GM19239 (cell line): ENCODE results near the gene NBPF15.
A peak's percentile ranks its signal among the peaks of the same experiment; 100 is the strongest.
"Not testable (repeated sequence)": the region's sequence is repeated elsewhere in the genome, so short reads cannot be mapped to it uniquely, and the experiment has no call there.

Experiments used
- DNase-seq: peaks from one replicate; pipeline ENCODE4 v3.0.0; 2011; ENCODE audit warnings: low spot score; ENCODE audit not compliant: insufficient read length
- FAIRE-seq: peaks from 2 replicates; lab custom pipeline; 2011; peaks lifted over from hg19 to GRCh38; lab: Jason Lieb, UNC

The NBPF15 gene

GRCh38 chr1:144461136-144461759 lies at the start of gene NBPF15:
NBPF15 (minus strand) TSS chr1:144461669; CDS start chr1:144440003, 21,666 bp downstream.
- not testable (repeated sequence) for DNase-seq
- FAIRE-seq, result peak; percentile 76

- FAIRE-seq, result not testable (repeated sequence)
Measured at GRCh38 chr1:144496429-144496828, 35.0 kb upstream of the NBPF15 start.

GRCh38 chr1:144494130-144494529 lies 32.7 kb upstream of the NBPF15 start:
- not testable (repeated sequence) for FAIRE-seq, DNase-seq

More at GRCh38 chr1:144496429-144496828, 35.0 kb upstream of the NBPF15 start:
- DNase-seq, result not testable (repeated sequence)

- not testable (repeated sequence) for DNase-seq, FAIRE-seq
Measured at GRCh38 chr1:144490394-144490793, 28.9 kb upstream of the NBPF15 start.

GRCh38 chr1:144487002-144487401 lies 25.5 kb upstream of the NBPF15 start:
- DNase-seq, FAIRE-seq: not testable (repeated sequence)

- FAIRE-seq, DNase-seq: not testable (repeated sequence)
Measured at GRCh38 chr1:144485048-144485993, 23.9 kb upstream of the NBPF15 start.

GRCh38 chr1:144473897-144474296 lies 12.4 kb upstream of the NBPF15 start:
- not testable (repeated sequence) for DNase-seq, FAIRE-seq

- FAIRE-seq, result not testable (repeated sequence)
Measured at GRCh38 chr1:144471434-144471833, 10.0 kb upstream of the NBPF15 start.

GRCh38 chr1:144461778-144462177 lies 309 bp upstream of the NBPF15 start:
- DNase-seq, FAIRE-seq: not testable (repeated sequence)

More at GRCh38 chr1:144471434-144471833, 10.0 kb upstream of the NBPF15 start:
- DNase-seq, result not testable (repeated sequence)

- peak; percentile 14 for FAIRE-seq
- not testable (repeated sequence) for DNase-seq
Measured at GRCh38 chr1:144460686-144461085, 783 bp downstream of the NBPF15 start.

GRCh38 chr1:144442402-144442801 lies 19.1 kb downstream of the NBPF15 start:
- not testable (repeated sequence) for FAIRE-seq, DNase-seq

- FAIRE-seq, DNase-seq: not testable (repeated sequence)
Measured at GRCh38 chr1:144439737-144440136, 21.7 kb downstream of the NBPF15 start.

GRCh38 chr1:144418891-144419694 lies 42.4 kb downstream of the NBPF15 start:
- not testable (repeated sequence) for FAIRE-seq, DNase-seq

- not testable (repeated sequence) for DNase-seq, FAIRE-seq
Measured at GRCh38 chr1:144413404-144414118, 47.9 kb downstream of the NBPF15 start.

- DNase-seq, result peak; percentile 37
- not testable (repeated sequence) for FAIRE-seq
Measured at GRCh38 chr1:144412491-144413403, 48.7 kb downstream of the NBPF15 start.

GRCh38 chr1:144412068-144412471 lies 49.4 kb downstream of the NBPF15 start:
- DNase-seq, FAIRE-seq: not testable (repeated sequence)

- not testable (repeated sequence) for FAIRE-seq
Measured at GRCh38 chr1:144402807-144403206, 58.7 kb downstream of the NBPF15 start.

GRCh38 chr1:144371651-144372050 lies 89.8 kb downstream of the NBPF15 start:
- FAIRE-seq, DNase-seq: not testable (repeated sequence)

More at GRCh38 chr1:144402807-144403206, 58.7 kb downstream of the NBPF15 start:
- DNase-seq, result not testable (repeated sequence)
